GM19035 (cell line): ENCODE results near the gene ADAMTS13.
"Not testable (repeated sequence)": the region's sequence is repeated elsewhere in the genome, so short reads cannot be mapped to it uniquely, and the experiment has no call there.

Experiments
- ATAC-seq: cut with Tn5 transposase; IDR thresholded peaks from one replicate; pipeline ENCODE4 v1.9.1; 2021; ENCODE audit not compliant: unreplicated experiment

Gene ADAMTS13

GRCh38 chr9:133424187-133424586, 2.0 kb downstream of the ADAMTS13 start:
- ATAC-seq, result no peak

- ATAC-seq, result no peak
Observed at GRCh38 chr9:133425049-133425632, 3.0 kb downstream of the ADAMTS13 start.

DNA sequence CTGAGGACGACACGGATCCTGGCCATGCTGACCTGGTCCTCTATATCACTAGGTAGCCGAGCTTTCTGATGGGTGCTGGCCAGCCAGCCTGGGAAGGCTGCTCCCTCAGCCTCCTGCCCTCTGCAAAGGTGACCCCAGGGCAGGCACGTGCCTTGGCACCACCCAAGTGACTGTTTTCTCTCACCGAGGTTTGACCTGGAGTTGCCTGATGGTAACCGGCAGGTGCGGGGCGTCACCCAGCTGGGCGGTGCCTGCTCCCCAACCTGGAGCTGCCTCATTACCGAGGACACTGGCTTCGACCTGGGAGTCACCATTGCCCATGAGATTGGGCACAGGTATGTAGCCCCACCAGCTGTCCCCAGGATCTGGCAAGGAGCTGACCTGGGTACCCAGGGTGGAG, 3.8 kb downstream of the ADAMTS13 start:
- no peak for ATAC-seq

- ATAC-seq, result no peak
Observed at GRCh38 chr9:133427658-133428348, 5.6 kb downstream of the ADAMTS13 start.

- ATAC-seq, result no peak
Observed at GRCh38 chr9:133428617-133429101, 6.5 kb downstream of the ADAMTS13 start.

- ATAC-seq, result no peak
Observed at GRCh38 chr9:133429214-133429613, 7.0 kb downstream of the ADAMTS13 start.

- no peak for ATAC-seq
Observed at GRCh38 chr9:133429641-133430161, 7.5 kb downstream of the ADAMTS13 start.

DNA sequence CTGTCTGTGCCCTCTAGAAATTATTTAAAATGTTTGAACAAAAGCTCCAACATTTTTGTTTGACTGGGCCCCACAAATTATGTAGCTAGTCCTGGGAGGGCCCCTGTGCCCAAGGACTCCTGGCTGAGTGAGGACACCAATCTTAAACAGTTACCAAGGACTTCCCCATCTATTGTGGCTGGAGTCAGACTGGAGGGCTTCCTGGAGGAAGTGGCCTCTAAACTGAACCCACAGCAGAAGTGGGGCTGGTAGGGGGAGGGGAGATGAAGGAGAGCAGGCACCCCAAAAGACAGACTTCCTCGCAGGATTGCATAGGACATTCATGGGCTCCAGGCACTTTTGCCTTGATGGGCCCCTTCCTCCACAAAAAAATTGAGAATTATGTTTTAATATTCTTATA, 8.1 kb downstream of the ADAMTS13 start:
- no peak for ATAC-seq

DNA sequence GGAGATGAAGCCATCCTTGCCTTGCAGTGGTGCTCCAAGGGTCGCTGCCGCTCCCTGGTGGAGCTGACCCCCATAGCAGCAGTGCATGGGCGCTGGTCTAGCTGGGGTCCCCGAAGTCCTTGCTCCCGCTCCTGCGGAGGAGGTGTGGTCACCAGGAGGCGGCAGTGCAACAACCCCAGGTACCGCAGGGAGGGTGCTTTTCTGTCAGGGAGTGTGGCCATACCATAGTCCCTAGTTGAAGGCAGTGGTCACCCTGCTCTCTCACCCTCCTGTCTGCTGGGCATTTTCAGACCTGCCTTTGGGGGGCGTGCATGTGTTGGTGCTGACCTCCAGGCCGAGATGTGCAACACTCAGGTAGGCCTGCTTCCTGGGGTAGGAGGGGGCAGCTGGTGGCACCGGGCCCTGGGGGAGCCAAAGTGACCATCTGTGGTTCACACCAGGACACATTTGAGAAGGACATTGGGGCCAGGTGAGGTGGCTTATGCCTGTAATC, 11.2 kb downstream of the ADAMTS13 start:
- ATAC-seq, result no peak

- ATAC-seq, result no peak
Observed at GRCh38 chr9:133436681-133437080, 14.5 kb downstream of the ADAMTS13 start.

GRCh38 chr9:133437753-133438531, 15.8 kb downstream of the ADAMTS13 start:
- ATAC-seq, result no peak

DNA sequence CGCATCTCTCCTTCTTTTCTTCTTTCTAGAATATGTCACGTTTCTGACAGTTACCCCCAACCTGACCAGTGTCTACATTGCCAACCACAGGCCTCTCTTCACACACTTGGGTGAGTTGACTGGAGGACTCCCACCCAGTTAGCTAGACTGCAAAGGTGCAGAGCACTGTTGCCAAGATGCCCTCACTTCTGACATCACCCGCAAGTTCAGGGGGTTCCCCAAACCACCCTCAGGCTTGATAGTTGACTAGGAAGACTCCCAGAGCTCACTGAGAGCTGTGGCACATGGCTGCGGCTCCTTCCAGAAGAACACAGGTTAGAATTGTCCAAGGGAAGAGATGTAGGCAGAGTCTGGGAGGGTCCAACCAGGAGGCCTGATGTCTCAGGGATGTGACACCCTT, 17.2 kb downstream of the ADAMTS13 start:
- ATAC-seq, result no peak

GRCh38 chr9:133440874-133441273, 18.7 kb downstream of the ADAMTS13 start:
- ATAC-seq, result no peak

- ATAC-seq, result no peak
Observed at GRCh38 chr9:133441571-133441970, 19.4 kb downstream of the ADAMTS13 start.

- no peak for ATAC-seq
Observed at GRCh38 chr9:133443248-133443647, 21.1 kb downstream of the ADAMTS13 start.

- ATAC-seq, result no peak
Observed at GRCh38 chr9:133443982-133444381, 21.8 kb downstream of the ADAMTS13 start.

- no peak for ATAC-seq
Observed at GRCh38 chr9:133445293-133445969, 23.3 kb downstream of the ADAMTS13 start.

GRCh38 chr9:133448487-133448972, 26.4 kb downstream of the ADAMTS13 start:
- no peak for ATAC-seq

DNA sequence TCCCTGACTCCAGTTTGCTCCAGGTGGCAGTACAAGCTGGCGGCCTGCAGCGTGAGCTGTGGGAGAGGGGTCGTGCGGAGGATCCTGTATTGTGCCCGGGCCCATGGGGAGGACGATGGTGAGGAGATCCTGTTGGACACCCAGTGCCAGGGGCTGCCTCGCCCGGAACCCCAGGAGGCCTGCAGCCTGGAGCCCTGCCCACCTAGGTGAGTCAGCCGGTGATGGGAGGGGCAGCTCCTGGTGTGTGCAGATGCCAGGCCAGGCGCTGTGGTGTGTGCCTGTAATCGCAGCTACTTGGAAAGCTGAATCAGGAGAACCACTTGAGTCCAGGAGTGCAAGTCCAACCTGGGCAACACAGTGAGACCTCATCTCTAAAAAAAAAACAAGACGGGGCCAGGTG, 27.6 kb downstream of the ADAMTS13 start:
- ATAC-seq, result no peak

DNA sequence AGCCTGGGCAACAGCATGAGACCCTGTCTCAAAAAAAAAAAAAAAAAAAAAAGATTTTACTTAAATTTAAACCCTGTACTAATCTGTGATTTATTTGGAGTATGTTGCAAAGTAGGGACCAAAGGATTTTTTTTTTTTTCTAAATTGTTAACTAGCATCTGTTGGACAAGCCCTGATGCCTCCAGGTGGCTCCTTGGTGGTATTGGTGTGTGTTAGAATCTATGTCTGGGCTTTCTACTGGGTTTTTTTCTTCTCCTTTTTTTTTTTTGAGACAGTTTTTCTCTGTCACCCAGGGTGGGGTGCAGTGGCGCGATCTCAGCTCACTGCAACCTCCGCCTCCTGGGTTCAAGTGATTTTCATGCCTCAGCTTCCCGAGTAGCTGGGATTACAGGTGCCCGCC, 29.7 kb downstream of the ADAMTS13 start:
- not testable (repeated sequence) for ATAC-seq

GRCh38 chr9:133452562-133452961, 30.4 kb downstream of the ADAMTS13 start:
- ATAC-seq, result no peak
